Urothelium cell line (cell line): ENCODE results near the gene IREB2.
A peak's percentile ranks its signal among the peaks of the same experiment; 100 is the strongest.
"Not testable (repeated sequence)": the region's sequence is repeated elsewhere in the genome, so short reads cannot be mapped to it uniquely, and the experiment has no call there.

ENCODE experiments used
- DNase-seq: peaks from one replicate; pipeline ENCODE4 v3.0.0; 2011; ENCODE audit warnings: low spot score, mixed read lengths
- FAIRE-seq: peaks from 2 replicates; lab custom pipeline; 2011; peaks lifted over from hg19 to GRCh38; lab: Jason Lieb, UNC

The IREB2 gene

GRCh38 chr15:78460737-78461136, 22.7 kb downstream of the IREB2 start:
- DNase-seq (no peak), FAIRE-seq (no peak)

GRCh38 chr15:78461171-78461888, 23.3 kb downstream of the IREB2 start:
- FAIRE-seq (no peak), DNase-seq (no peak)

- FAIRE-seq = no peak
Measured at GRCh38 chr15:78469031-78469430, 31.0 kb downstream of the IREB2 start.

GRCh38 chr15:78477295-78477694, 39.3 kb downstream of the IREB2 start:
- DNase-seq (no peak), FAIRE-seq (no peak)

More at GRCh38 chr15:78469031-78469430, 31.0 kb downstream of the IREB2 start:
- no peak for DNase-seq

GRCh38 chr15:78479650-78480049, 41.6 kb downstream of the IREB2 start:
- DNase-seq (no peak), FAIRE-seq (no peak)

- DNase-seq (no peak), FAIRE-seq (no peak)
Measured at GRCh38 chr15:78481917-78482316, 43.9 kb downstream of the IREB2 start.

- no peak for FAIRE-seq
- DNase-seq = no peak
Measured at GRCh38 chr15:78492872-78493271, 54.9 kb downstream of the IREB2 start.

- no peak for FAIRE-seq
- no peak for DNase-seq
Measured at GRCh38 chr15:78501857-78502256, 63.8 kb downstream of the IREB2 start.

- FAIRE-seq = no peak
- no peak for DNase-seq
Measured at GRCh38 chr15:78502641-78503040, 64.6 kb downstream of the IREB2 start.

- DNase-seq = peak; percentile 98
- no peak for FAIRE-seq
Measured at GRCh38 chr15:78506971-78507830, 69.2 kb downstream of the IREB2 start, which contains the start of gene HYKK. HYKK (plus strand) TSS chr15:78507577; CDS start chr15:78513089, 5,512 bp downstream.

- FAIRE-seq (no peak), DNase-seq (peak; percentile 39)
Measured at GRCh38 chr15:78507831-78508160, 69.8 kb downstream of the IREB2 start.

- no peak for DNase-seq
- no peak for FAIRE-seq
Measured at GRCh38 chr15:78508272-78508671, 70.3 kb downstream of the IREB2 start.

GRCh38 chr15:78509726-78510312, 71.8 kb downstream of the IREB2 start:
- FAIRE-seq (no peak), DNase-seq (no peak)

GRCh38 chr15:78520035-78520434, 82.0 kb downstream of the IREB2 start:
- DNase-seq, FAIRE-seq: not testable (repeated sequence)

GRCh38 chr15:78524230-78524629, 86.2 kb downstream of the IREB2 start:
- FAIRE-seq (no peak), DNase-seq (no peak)

- DNase-seq (no peak), FAIRE-seq (no peak)
Measured at GRCh38 chr15:78527325-78527724, 89.3 kb downstream of the IREB2 start.

- FAIRE-seq (no peak), DNase-seq (no peak)
Measured at GRCh38 chr15:78533331-78533730, 95.3 kb downstream of the IREB2 start.

- FAIRE-seq (no peak), DNase-seq (no peak)
Measured at GRCh38 chr15:78536134-78536533, 98.1 kb downstream of the IREB2 start.

GRCh38 chr15:78537266-78537905, 99.4 kb downstream of the IREB2 start:
- DNase-seq (no peak), FAIRE-seq (no peak)

GRCh38 chr15:78538358-78538757, 100.3 kb downstream of the IREB2 start:
- no peak for DNase-seq
- no peak for FAIRE-seq

- DNase-seq, FAIRE-seq: not testable (repeated sequence)
Measured at GRCh38 chr15:78539464-78540140, 101.6 kb downstream of the IREB2 start.
